ENCODE data around the gene TUBA1B. TPM values are rescaled to one million over a fixed set of nuclear protein-coding genes. Genes with fewer than 3 reads are reported as not detected.
"Not testable (repeated sequence)": the region's sequence is repeated elsewhere in the genome, so short reads cannot be mapped to it uniquely, and the experiment has no call there.

The TUBA1B gene
- total RNA-seq: 1,000 to 10,000 TPM; 1,390 to 1,569 TPM
- 1,000 to 10,000 TPM; 2,470 to 2,528 TPM for polyA plus RNA-seq (ENCODE audit: insufficient read length in 2 of 2)
- long read RNA-seq, donor 1, transcript TUBA1B-207 (2 exons, 840 nt): minor isoform, 23 of 1,511 reads
- long read RNA-seq, donor 1, transcript TUBA1B-202 (4 exons, 1,627 nt): major isoform, 1,161 of 1,511 reads
- long read RNA-seq, donor 1, transcript TUBA1B-201 (3 exons, 3,198 nt): minor isoform, 257 of 1,511 reads
- long read RNA-seq, donor 1, partial matches to known transcripts: 34 of 1,511 reads
- long read RNA-seq, donor 1, other reads (novel, unspliced or antisense): 36 of 1,511 reads
- long read RNA-seq, donor 2, transcript TUBA1B-201 (3 exons, 3,198 nt): minor isoform, 47 of 435 reads
- long read RNA-seq, donor 2, transcript TUBA1B-202 (4 exons, 1,627 nt): major isoform, 324 of 435 reads
- long read RNA-seq, donor 2, transcript TUBA1B-207 (2 exons, 840 nt): minor isoform, 16 of 435 reads
- long read RNA-seq, donor 2, partial matches to known transcripts: 22 of 435 reads
- long read RNA-seq, donor 2, other reads (novel, unspliced or antisense): 26 of 435 reads
- long read RNA-seq, donor 3, transcript TUBA1B-201 (3 exons, 3,198 nt): minor isoform, 47 of 587 reads
- long read RNA-seq, donor 3, transcript TUBA1B-207 (2 exons, 840 nt): minor isoform, 17 of 587 reads
- long read RNA-seq, donor 3, transcript TUBA1B-202 (4 exons, 1,627 nt): major isoform, 425 of 587 reads
- long read RNA-seq, donor 3, partial matches to known transcripts: 62 of 587 reads
- long read RNA-seq, donor 3, other reads (novel, unspliced or antisense): 36 of 587 reads
- long read RNA-seq, donor 4, transcript TUBA1B-201 (3 exons, 3,198 nt): minor isoform, 136 of 1,222 reads
- long read RNA-seq, donor 4, transcript TUBA1B-207 (2 exons, 840 nt): minor isoform, 20 of 1,222 reads
- long read RNA-seq, donor 4, transcript TUBA1B-202 (4 exons, 1,627 nt): major isoform, 919 of 1,222 reads
- long read RNA-seq, donor 4, partial matches to known transcripts: 137 of 1,222 reads
- long read RNA-seq, donor 4, other reads (novel, unspliced or antisense): 10 of 1,222 reads

GRCh38 chr12:49131051-49131893, at the start of gene TUBA1B:
Gene TUBA1B (minus strand): TSS chr12:49131395. CDS start chr12:49131300, 95 bp downstream.
- no peaks in the 10 kb centered on the region for H3K27me3 ChIP-seq (ENCODE audit: control insufficient read depth, insufficient read depth, low read length)
- peaks cover 17% of the 10 kb centered on the region for H3K4me1 ChIP-seq (ENCODE audit: control insufficient read depth, insufficient read depth, low read length)
- H3K36me3 ChIP-seq (ENCODE audit: control insufficient read depth, insufficient read depth, low read length): peaks cover 17% of the 10 kb centered on the region
- peak; percentile 74 to 97 (median 88) for DNase-seq (ENCODE audit: low read depth in 4 of 6, low spot score in 6 of 6)
- H3K9me3 ChIP-seq (ENCODE audit: control insufficient read depth, insufficient read depth, low read length): no peaks in the 10 kb centered on the region
- 0% methylated on average over 78 of the region's 79 CpGs for WGBS (ENCODE audit: insufficient coverage)
- peak within 1 kb of the TSS; percentile 100 for H3K27ac ChIP-seq (ENCODE audit: low read depth, low read length)
- peak within 1 kb of the TSS; percentile 100 for H3K4me3 ChIP-seq (ENCODE audit: low read depth, low read length)

- H3K27ac ChIP-seq (ENCODE audit: low read depth, low read length): no peak overlapping the region
- no peaks in the 10 kb centered on the region for H3K27me3 ChIP-seq (ENCODE audit: control insufficient read depth, insufficient read depth, low read length)
- peaks cover 2% of the 10 kb centered on the region for H3K9me3 ChIP-seq (ENCODE audit: control insufficient read depth, insufficient read depth, low read length)
- WGBS (ENCODE audit: insufficient coverage): 71% methylated on average over 4 of the region's 5 CpGs
- H3K4me3 ChIP-seq (ENCODE audit: low read depth, low read length): no peak overlapping the region
- DNase-seq (ENCODE audit: low read depth in 4 of 6, low spot score in 6 of 6): no peak
- no peaks in the 10 kb centered on the region for H3K4me1 ChIP-seq (ENCODE audit: control insufficient read depth, insufficient read depth, low read length)
- no peaks in the 10 kb centered on the region for H3K36me3 ChIP-seq (ENCODE audit: control insufficient read depth, insufficient read depth, low read length)
These were observed 43.0 kb upstream of the TUBA1B start for GRCh38 chr12:49174218-49174617.

GRCh38 chr12:49170924-49171323, 39.7 kb upstream of the TUBA1B start:
- Histone ChIP-seq H3K27me3 (ENCODE audit: control insufficient read depth, insufficient read depth, low read length) (no peaks in the 10 kb centered on the region), H3K9me3 (ENCODE audit: control insufficient read depth, insufficient read depth, low read length) (no peaks in the 10 kb centered on the region), H3K36me3 (ENCODE audit: control insufficient read depth, insufficient read depth, low read length) (no peaks in the 10 kb centered on the region), H3K27ac (ENCODE audit: low read depth, low read length) (no peak overlapping the region), H3K4me1 (ENCODE audit: control insufficient read depth, insufficient read depth, low read length) (no peaks in the 10 kb centered on the region), H3K4me3 (ENCODE audit: low read depth, low read length) (no peak overlapping the region)
- peak in 1 of 6 donors; percentile 1 for DNase-seq (ENCODE audit: low read depth in 4 of 6, low spot score in 6 of 6)

- H3K9me3 ChIP-seq (ENCODE audit: control insufficient read depth, insufficient read depth, low read length): no peaks in the 10 kb centered on the region
- no peaks in the 10 kb centered on the region for H3K36me3 ChIP-seq (ENCODE audit: control insufficient read depth, insufficient read depth, low read length)
- no peaks in the 10 kb centered on the region for H3K27me3 ChIP-seq (ENCODE audit: control insufficient read depth, insufficient read depth, low read length)
- H3K4me1 ChIP-seq (ENCODE audit: control insufficient read depth, insufficient read depth, low read length): no peaks in the 10 kb centered on the region
- H3K27ac ChIP-seq (ENCODE audit: low read depth, low read length): no peak overlapping the region
- H3K4me3 ChIP-seq (ENCODE audit: low read depth, low read length): no peak overlapping the region
- WGBS (ENCODE audit: insufficient coverage): no CpG with 5 or more reads among the region's 2 CpGs
- DNase-seq (ENCODE audit: low read depth in 4 of 6, low spot score in 6 of 6): no peak
These were observed 33.9 kb upstream of the TUBA1B start for GRCh38 chr12:49165114-49165513.

GRCh38 chr12:49161901-49162300, 30.7 kb upstream of the TUBA1B start:
- not testable (repeated sequence) for DNase-seq (ENCODE audit: low read depth in 4 of 6, low spot score in 6 of 6); H3K27ac ChIP-seq (ENCODE audit: low read depth, low read length); H3K4me1 ChIP-seq (ENCODE audit: control insufficient read depth, insufficient read depth, low read length); H3K36me3 ChIP-seq (ENCODE audit: control insufficient read depth, insufficient read depth, low read length); H3K9me3 ChIP-seq (ENCODE audit: control insufficient read depth, insufficient read depth, low read length); H3K27me3 ChIP-seq (ENCODE audit: control insufficient read depth, insufficient read depth, low read length); H3K4me3 ChIP-seq (ENCODE audit: low read depth, low read length)
- no CpG with 5 or more reads among the region's 4 CpGs for WGBS (ENCODE audit: insufficient coverage)

GRCh38 chr12:49161092-49161795, 30.0 kb upstream of the TUBA1B start:
- H3K4me1 ChIP-seq (ENCODE audit: control insufficient read depth, insufficient read depth, low read length): no peaks in the 10 kb centered on the region
- H3K27me3 ChIP-seq (ENCODE audit: control insufficient read depth, insufficient read depth, low read length): no peaks in the 10 kb centered on the region
- H3K27ac ChIP-seq (ENCODE audit: low read depth, low read length): no peak overlapping the region
- 81% methylated on average over 4 of the region's 6 CpGs for WGBS (ENCODE audit: insufficient coverage)
- DNase-seq (ENCODE audit: low read depth in 4 of 6, low spot score in 6 of 6): no peak
- no peaks in the 10 kb centered on the region for H3K9me3 ChIP-seq (ENCODE audit: control insufficient read depth, insufficient read depth, low read length)
- no peaks in the 10 kb centered on the region for H3K36me3 ChIP-seq (ENCODE audit: control insufficient read depth, insufficient read depth, low read length)
- no peak overlapping the region for H3K4me3 ChIP-seq (ENCODE audit: low read depth, low read length)

- WGBS (ENCODE audit: insufficient coverage): 100% methylated on average over 1 of the region's 2 CpGs
- H3K27me3 ChIP-seq (ENCODE audit: control insufficient read depth, insufficient read depth, low read length): no peaks in the 10 kb centered on the region
- no peaks in the 10 kb centered on the region for H3K36me3 ChIP-seq (ENCODE audit: control insufficient read depth, insufficient read depth, low read length)
- H3K4me3 ChIP-seq (ENCODE audit: low read depth, low read length): no peak overlapping the region
- H3K9me3 ChIP-seq (ENCODE audit: control insufficient read depth, insufficient read depth, low read length): no peaks in the 10 kb centered on the region
- no peak overlapping the region for H3K27ac ChIP-seq (ENCODE audit: low read depth, low read length)
- no peaks in the 10 kb centered on the region for H3K4me1 ChIP-seq (ENCODE audit: control insufficient read depth, insufficient read depth, low read length)
- DNase-seq (ENCODE audit: low read depth in 4 of 6, low spot score in 6 of 6): peak in 1 of 6 donors; percentile 34
These were observed 29.2 kb upstream of the TUBA1B start for GRCh38 chr12:49160399-49160798.

GRCh38 chr12:49154221-49154620, 23.0 kb upstream of the TUBA1B start:
- no peaks in the 10 kb centered on the region for H3K36me3 ChIP-seq (ENCODE audit: control insufficient read depth, insufficient read depth, low read length)

More at GRCh38 chr12:49154221-49154620, 23.0 kb upstream of the TUBA1B start:
- no peaks in the 10 kb centered on the region for H3K9me3 ChIP-seq (ENCODE audit: control insufficient read depth, insufficient read depth, low read length)
- no CpG with 5 or more reads among the region's 3 CpGs for WGBS (ENCODE audit: insufficient coverage)
- H3K27ac ChIP-seq (ENCODE audit: low read depth, low read length): no peak overlapping the region
- no peak overlapping the region for H3K4me3 ChIP-seq (ENCODE audit: low read depth, low read length)
- H3K4me1 ChIP-seq (ENCODE audit: control insufficient read depth, insufficient read depth, low read length): no peaks in the 10 kb centered on the region
- H3K27me3 ChIP-seq (ENCODE audit: control insufficient read depth, insufficient read depth, low read length): no peaks in the 10 kb centered on the region
- no peak for DNase-seq (ENCODE audit: low read depth in 4 of 6, low spot score in 6 of 6)

Data from spinal cord (tissue), 10 donors.